ENCODE measurements around the gene ASGR2.

GRCh38 chr17:7114875-7115614 is 423 bp upstream of the ASGR2 start:
- TF ChIP-seq CTCF (optimal IDR thresholded peaks at IDR 0.05 in 1 of 3, IDR thresholded peaks at IDR 0.05 in 1 of 3, conservative IDR thresholded peaks at IDR 0.05 in 1 of 3; ENCODE audit: extremely low read depth in 1 of 3, insufficient read depth in 2 of 3, low read length in 3 of 3) (no peak), EZH2 (IDR thresholded peaks at IDR 0.05; ENCODE audit: low read length) (no peak)

Measured in keratinocyte (primary cell).